Dedifferentiated amniotic fluid mesenchymal stem cell (primary cell): ENCODE results near the gene MUC4.
"Not testable (repeated sequence)": the region's sequence is repeated elsewhere in the genome, so short reads cannot be mapped to it uniquely, and the experiment has no call there.

ENCODE experiments used
- DNase-seq: peaks from one replicate; pipeline ENCODE4 v3.0.0-alpha.2; 2016; ENCODE audit errors: extremely low spot score

The MUC4 gene

DNA sequence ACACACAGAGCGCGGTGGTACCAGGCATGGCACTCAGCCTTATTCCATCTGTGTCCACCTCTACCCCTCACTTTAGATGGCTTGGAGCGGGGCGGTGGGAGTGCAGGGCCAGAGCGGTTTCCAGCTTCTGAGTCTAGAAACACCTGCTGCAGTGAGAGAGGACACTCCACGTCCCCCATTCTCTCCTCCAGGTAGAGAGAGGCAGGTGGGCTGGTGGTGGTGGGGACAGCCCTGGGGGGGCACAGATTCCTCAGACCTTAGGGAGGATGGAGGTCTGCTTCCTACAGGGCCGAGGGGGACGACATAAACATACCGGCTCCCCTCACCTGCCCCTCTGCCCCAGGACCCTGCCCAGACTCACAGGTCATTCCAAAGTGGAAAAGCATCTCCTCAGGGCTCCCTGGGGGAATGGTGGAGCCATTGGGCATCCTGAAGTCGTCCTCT, 50.6 kb downstream of the MUC4 start:
- no peak for DNase-seq

DNA sequence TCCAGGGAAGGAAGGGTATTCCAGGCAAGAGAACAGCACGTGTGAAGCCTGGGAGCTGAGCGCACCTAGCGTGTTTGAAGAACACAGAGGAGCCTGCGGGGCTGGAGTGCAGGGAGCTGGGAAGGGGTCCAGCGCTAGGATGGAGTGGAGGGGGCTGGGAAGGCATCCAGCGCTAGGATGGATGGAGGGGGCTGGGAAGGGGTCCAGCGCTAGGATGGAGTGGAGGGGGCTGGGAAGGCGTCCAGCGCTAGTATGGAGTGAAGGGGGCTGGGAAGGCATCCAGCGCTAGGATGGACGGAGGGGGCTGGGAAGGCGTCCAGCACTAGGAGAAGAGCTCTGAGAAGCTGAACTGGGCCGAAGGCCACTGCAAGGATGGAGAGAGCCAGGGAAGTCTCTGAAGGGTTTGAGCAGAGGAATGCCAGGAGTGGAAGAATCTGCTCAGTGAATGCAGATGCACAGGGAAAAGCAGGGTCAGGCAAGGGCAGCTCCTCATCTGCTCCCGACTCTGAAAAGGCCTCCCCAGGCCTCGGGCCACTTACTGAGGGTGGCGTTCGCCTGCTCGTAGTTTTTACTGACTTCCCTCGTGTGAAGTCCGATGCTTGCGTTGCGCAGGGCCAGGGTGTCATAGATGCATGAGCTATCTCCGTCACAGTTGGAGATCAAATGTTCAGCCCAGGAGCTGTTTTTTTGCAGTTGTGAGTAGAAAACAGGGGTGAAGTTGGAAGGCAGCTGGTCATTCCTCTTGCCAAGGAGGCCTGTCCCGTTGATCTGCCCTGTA, 51.2 kb downstream of the MUC4 start:
- no peak for DNase-seq

- no peak for DNase-seq
Measured at GRCh38 chr3:195758721-195759353, 52.9 kb downstream of the MUC4 start.

GRCh38 chr3:195757827-195758226, 53.9 kb downstream of the MUC4 start:
- DNase-seq, result no peak

- no peak for DNase-seq
Measured at GRCh38 chr3:195757438-195757770, 54.3 kb downstream of the MUC4 start.

GRCh38 chr3:195755791-195756676, 55.7 kb downstream of the MUC4 start:
- no peak for DNase-seq

- DNase-seq, result no peak
Measured at GRCh38 chr3:195755391-195755790, 56.3 kb downstream of the MUC4 start.

GRCh38 chr3:195754906-195755305, 56.8 kb downstream of the MUC4 start:
- DNase-seq, result no peak

GRCh38 chr3:195754141-195754540, 57.6 kb downstream of the MUC4 start:
- no peak for DNase-seq

DNA sequence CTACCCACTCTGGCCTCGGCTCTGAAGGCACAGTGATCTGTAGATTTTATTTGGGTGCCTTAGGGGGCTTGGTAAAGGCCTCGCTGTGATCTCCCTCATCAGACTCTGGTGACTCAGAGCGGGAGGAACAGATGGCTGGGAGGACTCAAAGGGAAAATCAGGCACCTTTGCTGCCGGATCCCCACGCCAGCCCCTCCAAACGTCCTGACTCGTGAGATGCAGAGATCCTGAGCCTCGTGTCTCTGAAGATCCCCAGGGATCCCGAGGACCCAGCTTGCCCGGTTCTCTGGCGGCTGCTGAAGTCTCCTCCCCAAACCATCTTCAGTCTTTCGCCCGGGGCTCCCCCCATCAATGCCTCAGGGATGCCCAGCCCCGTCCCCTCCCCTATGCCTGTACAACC, 58.1 kb downstream of the MUC4 start:
- DNase-seq, result no peak

DNA sequence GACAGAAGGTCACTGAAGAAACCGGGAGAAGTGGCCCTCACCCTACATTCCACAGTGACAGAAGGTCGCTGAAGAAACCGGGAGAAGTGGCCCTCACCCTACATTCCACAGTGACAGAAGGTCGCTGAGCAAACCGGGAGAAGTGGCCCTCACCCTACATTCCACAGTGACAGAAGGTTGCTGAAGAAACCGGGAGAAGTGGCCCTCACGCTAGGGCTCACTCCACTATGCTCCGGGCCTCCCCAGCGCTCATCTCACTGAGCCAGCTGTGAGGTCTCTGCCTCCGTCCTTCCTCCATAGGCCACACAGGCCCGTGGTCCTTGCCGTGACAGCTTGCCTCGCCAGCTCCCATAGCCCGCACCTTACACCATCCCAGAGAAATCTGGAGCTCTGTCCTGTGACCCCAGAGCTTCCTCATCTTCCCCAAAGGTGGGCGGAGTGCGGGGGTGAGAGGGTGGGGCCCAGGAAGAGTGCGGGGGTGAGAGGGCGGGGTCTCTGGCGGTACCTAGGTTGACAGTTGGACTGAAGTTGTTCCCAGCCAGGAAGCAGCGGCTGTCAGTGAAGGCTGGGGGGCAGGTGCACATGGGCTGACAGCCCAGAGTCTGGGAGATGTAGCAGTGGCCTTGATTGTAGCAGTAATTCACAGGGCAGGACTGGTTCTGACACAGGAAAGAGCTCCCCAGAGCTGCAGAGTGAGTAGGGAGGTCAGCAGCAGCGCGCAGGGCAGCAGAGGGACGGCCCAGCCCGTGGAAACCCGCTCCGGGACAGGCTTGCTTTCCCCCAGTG, 59.0 kb downstream of the MUC4 start:
- no peak for DNase-seq

- no peak for DNase-seq
Measured at GRCh38 chr3:195752066-195752465, 59.7 kb downstream of the MUC4 start.

GRCh38 chr3:195751560-195751959, 60.2 kb downstream of the MUC4 start:
- DNase-seq, result no peak

- no peak for DNase-seq
Measured at GRCh38 chr3:195750797-195751520, 60.8 kb downstream of the MUC4 start.

DNA sequence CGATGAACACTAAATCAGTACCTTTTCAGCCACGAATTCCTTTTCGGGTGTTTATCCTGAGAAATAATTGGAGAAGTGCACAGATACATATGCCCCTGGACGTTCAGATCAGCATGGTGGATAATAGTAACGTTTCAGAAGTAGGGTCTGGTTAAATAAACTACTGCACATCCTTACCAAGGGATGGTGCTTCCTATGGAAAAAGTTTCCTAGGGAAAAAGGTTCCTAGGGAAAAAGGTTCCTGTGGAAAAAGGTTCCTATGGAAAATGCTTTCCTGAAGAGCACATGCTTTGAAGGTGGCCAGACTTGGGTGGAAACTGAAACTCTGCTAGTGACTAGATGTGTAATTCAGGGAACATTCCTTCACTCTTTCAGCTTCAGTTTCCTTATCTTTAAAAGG, 62.6 kb downstream of the MUC4 start:
- DNase-seq, result not testable (repeated sequence)

DNA sequence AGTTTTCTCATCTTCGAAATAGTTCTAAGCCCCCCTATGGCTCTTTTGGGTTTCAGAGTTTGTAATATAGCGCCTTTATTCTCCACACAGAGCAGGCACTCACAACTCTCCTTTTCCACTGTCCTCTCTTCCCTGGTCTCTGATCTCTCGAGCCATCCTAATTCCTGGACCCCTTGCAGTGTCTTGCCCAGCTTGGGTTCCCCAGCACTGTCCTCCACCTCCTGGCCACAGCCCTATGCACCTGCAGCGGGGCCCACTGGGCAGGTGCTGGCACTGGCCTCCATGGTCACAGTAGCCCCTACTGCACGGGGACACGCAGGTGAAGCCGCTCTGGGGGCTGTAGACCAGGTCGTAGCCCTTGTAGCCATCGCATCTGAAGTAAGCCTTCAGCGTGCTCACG, 63.1 kb downstream of the MUC4 start:
- DNase-seq, result no peak

- DNase-seq, result no peak
Measured at GRCh38 chr3:195746751-195747150, 65.0 kb downstream of the MUC4 start.

GRCh38 chr3:195746346-195746745, 65.4 kb downstream of the MUC4 start:
- no peak for DNase-seq

DNA sequence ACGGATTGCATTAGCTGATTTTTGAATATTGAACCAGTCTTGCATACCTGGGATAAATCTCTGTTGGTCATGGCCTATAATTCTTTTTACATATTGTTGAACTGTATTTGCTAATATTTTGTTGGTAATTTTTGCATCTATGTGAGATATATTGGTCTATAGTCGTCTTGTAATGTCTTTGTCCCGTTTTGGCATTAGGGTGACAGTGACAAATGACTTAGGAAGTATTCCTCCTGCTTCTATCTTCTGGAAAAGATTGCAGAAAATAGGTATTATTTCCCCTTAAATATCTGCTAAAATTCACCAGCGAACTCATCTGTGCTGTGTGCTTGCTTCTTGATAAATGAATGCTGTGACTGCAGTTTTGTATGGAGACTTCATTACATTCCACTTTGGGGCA, 67.3 kb downstream of the MUC4 start:
- DNase-seq, result no peak

DNA sequence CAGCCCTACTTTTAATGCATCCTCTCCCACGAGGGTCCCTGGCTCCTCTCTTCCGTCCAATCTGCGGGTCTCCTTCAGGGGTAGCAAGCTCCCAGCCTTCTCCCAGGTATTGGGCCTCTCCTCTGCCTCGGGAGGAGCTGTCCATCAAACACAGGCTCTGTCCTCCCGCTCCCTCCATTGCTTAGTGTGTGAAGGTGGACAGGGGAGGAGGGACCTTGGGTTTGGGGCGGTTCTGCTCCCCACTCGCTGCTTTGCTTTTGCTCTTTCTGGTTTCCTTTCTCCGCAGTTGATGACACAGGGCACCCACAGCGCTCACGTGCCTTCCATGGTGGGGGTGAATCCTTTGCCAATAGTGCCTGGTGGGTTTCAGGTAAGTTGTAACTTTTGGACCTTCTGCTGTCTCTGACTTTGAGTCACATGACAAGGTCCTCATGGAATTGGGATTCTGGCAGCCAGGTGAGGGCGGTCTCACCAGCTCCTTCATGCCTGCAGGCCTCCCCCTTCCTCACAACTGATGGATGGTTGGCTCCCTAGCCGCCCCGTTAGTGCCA, 72.1 kb downstream of the MUC4 start:
- no peak for DNase-seq
